DLD1 (cell line): ENCODE results near the gene ARHGAP26.

Source experiments
- in situ Hi-C: cut with HindIII; loops from 2 replicates; pipeline ENCODE4 v1.10.0; 2017; ENCODE audit warnings: low sequenced_read_pairs

Gene ARHGAP26

DNA sequence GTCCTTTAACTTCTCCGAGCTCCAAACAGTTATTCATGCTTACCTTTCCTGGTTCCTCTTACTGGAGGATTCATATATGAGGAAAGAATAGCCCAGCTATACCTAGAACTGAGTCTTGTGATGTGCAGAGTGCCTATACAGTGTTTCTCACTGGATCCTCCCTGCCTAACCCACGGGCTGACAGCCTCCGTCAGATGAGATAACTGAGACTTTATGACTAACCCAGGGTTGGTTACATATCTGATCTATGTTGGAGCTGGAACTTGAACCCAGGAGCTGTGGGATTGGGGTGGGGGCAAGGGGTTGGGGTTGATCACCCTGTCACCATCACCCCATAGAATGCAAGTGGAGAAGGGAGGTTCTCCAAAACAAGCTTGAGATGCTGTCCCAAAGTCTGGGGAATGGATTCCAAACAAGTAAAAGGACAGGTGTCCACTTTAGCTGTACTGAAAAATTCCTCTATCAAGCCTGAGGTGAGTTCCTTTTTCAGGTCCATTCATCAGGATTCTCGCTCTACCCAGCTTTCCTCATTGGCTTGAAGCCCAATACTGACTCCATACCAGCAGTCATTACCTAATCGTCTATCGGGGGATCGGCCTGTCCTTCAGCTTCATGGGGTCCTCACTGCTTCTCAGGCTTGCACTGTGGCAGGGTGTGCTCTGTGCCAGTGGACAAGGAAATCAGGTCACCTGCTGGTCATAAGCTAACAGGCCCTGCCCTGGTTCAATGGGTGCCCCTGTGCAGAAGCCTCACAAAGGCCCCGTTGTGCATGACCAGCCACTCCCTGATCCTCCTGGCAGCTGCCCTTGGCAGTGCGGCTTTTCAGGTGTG is 100.6 kb downstream of the ARHGAP26 start:
- in situ Hi-C loops, result loop anchor here (10.0 kb wide), 1 partner anchor 146 kb away; no protein-coding TSS in a partner anchor

DNA sequence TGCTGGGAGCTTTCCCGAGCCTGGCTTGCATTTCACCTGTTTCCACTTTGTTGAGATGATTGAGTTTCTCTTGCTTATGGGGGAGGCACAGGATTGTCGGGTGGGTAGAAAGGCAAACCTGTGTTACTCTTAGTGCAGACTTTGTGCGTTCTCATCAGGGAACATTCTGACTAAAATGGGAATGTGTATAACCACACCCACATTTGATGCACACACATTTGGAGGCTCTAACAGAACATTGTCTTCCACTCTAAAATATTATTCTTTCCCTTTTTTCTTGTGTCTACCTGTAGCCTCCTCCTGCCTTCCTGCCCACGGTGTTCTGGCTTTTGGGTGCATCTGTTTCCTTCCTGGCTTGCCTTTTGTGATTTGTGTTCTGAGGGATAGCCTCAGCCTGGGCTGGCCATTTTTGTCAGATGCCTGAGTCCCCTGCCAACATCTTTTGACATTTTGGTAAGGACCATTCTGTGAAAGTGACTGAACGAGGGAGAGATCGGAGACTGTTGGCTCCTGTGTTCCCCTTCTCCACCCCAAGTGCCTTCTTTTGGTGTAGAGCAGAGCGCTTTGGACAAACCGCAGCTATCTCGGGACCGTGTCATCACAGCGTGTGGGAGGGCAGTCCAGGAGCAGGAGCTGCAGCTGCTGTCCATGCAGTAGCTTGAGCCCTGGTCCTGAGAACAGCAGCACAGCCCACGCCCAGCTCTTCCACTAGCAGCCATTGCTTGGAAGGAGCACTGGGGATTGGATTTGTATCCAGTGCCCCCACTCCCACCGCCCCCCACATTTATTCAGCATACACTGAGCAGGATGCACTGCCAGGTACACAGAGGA is 101.4 kb downstream of the ARHGAP26 start:
- in situ Hi-C loops, result loop anchor here (10.0 kb wide), 1 partner anchor 147 kb away; no protein-coding TSS in a partner anchor

DNA sequence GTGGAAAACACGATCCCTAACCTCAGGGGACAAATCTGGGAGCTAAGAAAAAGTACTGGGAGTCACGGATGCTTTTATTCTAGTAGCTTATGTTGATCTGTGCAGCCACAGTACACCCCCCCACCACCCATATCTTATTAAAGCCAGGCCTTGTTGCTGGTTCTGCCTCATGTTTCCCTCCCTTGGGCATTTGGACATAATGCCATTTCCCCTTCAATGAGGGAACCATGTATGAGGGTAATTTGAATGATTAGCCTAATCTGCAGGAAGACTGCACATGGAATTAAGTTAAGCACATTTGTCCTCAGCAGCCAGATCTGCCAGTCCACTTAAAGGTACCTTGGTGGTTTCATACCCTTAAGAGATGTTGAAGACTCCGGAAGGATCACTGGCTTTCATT is 102.0 kb downstream of the ARHGAP26 start:
- in situ Hi-C loops, result loop anchor here (10.0 kb wide), 1 partner anchor 147 kb away; no protein-coding TSS in a partner anchor

DNA sequence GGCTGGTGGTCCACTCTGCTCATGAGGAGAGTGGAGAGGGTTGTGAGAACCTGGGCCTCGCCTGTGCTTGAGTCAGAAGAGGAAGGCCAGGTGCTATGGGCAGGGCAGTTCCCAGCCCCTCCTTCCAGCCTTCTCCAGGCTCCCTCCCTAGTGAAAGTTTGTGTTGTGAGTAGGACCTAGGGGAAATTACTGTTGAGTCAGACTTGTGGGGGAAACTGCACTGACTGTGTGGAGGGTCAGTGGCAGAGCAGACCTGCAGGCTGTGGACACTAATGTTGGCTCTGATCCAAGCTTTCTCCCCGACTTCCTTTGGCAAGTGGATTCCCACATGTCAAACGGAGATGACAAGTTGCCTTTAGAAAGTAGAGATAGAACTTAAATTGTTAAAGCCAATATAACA is 102.6 kb downstream of the ARHGAP26 start:
- in situ Hi-C loops, result loop anchor here (10.0 kb wide), 1 partner anchor 148 kb away; no protein-coding TSS in a partner anchor

DNA sequence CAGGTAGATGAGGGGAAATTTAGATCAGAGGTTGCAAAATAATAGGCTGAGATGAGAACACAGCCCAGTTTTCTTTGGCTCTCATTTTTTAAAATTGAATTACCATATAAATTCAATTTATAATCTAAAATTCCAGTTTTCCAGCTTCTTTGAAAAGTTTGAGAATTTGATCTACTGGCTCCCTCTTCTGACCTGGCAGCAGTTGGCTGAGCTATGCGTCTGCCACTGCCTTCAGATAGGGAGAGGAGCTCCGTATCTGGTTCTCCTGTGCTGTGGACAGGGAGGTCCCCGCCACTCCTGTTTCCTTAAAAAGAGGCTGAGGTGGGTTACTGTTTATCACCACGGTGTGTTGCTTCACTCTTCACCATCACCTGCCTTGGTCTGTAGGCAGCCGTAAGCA is 103.7 kb downstream of the ARHGAP26 start:
- in situ Hi-C loops, result loop anchor here (10.0 kb wide), 1 partner anchor 149 kb away; no protein-coding TSS in a partner anchor

DNA sequence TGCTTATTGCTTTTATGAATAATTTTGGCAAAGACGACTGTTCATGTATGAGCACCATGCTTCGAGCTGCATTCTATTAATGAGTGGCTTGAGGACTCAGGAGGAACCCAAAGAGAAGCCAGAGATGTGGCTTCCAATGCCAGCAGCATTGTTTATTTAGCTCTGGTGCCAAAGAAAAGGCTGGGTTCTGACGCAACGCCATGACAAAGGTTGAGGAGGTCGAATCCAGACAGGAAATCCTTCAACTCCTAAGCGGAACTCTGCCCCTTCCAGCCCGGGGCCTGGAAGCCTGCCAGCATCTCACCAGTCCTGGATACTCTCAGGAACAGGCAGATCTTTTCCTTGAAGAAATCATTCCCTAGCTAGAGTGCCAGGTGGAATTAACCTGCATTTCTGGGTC is 104.4 kb downstream of the ARHGAP26 start:
- in situ Hi-C loops, result loop anchor here (10.0 kb wide), 1 partner anchor 150 kb away; no protein-coding TSS in a partner anchor

DNA sequence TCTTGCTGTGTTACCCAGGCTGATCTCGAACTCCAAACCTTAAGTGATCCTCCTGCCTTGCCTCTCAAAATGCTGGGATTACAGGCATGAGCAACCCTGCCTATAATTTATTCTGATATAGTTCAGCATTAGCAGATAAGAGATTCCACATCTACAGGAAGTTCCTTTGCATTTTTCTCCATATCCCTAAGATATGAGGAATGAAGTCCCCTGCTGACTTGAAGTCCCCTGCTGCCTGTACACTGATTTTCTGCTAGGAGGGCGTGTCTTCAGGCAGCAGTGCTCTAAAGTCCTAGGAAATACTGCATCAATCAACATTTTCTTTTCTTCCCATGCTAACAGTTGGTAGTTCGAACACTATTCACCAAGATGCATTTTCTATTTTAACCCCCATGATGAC is 105.8 kb downstream of the ARHGAP26 start:
- in situ Hi-C loops, result loop anchor here (10.0 kb wide), 1 partner anchor 151 kb away; no protein-coding TSS in a partner anchor

DNA sequence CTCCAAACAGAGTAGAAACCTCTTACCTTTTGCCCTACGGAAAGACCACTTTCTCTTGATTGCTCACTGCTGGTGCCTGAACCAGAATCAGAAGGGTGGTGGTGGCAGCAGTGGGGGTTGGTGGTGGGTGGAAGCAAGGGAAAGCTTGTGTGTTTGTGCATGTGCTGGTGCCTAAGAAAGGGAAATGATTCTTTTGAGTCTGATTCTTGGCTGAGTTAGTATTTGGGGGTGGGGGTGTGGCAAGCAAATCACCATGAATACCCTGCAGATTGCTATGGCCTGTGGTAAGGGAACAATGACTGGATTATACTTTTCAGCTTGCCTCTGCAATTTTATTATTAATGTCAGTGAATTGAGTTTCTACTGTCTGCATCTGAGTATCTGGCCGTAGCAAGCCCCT is 106.6 kb downstream of the ARHGAP26 start:
- in situ Hi-C loops, result loop anchor here (10.0 kb wide), 1 partner anchor 152 kb away; no protein-coding TSS in a partner anchor

DNA sequence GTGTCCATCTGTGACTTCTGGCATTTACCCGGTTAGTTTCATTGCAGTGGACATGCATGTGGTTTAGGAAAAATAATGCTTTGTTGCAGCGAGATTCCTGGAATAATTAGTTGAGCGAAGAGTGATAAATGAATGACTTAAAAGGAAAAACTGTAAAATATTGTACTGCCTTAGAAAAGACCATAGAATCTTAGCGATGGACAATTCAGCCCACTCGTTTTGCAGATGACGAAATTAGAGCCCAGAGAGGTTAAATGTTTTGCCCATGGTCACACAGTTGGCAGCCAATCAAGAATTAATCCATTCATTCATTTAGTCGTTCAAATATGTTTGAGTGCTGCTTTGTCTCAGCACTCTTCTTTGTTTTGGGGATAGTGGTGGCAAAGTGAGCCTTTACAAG is 107.9 kb downstream of the ARHGAP26 start:
- in situ Hi-C loops, result loop anchor here (10.0 kb wide), 1 partner anchor 153 kb away; no protein-coding TSS in a partner anchor

DNA sequence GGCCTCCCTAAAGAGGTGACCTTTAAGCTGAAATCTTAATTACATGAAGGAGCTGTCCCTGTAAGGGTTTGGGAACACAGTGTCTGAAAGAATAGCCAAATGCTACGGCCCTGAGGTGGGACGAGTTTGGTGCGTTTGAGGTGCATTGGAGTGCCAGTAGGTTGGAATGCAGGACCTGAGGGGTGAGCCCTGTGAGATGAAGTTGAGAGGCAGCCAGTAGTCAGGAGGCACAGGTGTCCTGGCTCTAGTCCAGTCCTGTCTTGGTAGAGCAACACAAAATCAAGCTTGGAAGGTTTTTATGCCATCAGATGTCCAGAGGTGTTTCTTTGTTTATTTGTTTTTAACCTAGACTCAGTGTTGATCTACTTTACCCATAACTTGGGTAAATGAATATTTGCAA is 108.5 kb downstream of the ARHGAP26 start:
- in situ Hi-C loops, result loop anchor here (10.0 kb wide), 1 partner anchor 154 kb away; no protein-coding TSS in a partner anchor

DNA sequence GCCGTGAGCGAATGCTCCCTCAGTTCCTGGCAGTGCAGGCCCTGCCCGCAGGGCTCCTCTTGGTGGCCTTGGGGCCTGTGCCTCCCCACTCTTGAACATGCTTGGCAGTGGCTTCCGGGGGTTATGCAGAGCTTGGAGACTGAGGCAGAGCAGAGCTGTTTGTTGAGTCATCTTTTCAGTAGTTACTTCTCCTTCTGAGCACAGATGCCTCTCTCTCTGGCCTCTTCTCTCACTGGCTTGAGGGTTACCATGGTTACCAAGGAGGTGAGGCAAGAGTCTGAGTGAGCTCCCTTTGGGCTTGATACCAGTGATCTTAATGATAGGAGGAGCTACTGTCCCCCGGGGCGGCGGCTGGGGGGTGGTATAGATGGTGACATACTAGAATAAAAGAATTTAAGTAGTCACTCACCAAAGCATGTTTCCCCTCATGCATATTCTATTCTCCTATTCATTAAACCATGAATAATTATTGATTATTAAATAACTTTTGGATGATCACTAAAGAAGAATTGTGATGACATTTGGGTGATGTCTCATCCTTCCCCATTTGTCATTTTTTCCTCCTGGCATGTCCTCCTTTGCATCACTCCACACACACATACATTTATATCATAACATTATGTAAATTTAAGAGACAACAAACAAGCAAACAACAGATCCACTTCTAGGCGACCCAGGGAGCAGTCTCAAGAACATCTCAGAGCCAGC is 111.1 kb downstream of the ARHGAP26 start:
- in situ Hi-C loops, result no loop called here

DNA sequence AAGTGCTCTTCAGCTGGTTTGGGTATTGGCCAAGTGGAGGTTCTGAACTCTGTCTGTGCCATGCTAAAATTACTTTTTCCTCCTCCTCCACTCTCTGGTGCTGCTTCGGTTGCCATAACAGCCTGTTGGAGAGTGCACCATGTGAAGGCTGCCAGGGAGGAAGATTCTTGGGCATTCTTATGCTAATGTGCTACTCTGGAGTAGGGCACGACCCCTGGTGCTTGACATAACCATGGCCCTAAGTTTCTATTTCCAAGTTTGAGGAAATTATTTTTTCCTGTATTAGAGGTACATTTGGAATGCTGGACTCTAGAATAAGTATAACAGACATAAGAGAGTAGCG is 111.6 kb downstream of the ARHGAP26 start:
- in situ Hi-C loops, result no loop called here

DNA sequence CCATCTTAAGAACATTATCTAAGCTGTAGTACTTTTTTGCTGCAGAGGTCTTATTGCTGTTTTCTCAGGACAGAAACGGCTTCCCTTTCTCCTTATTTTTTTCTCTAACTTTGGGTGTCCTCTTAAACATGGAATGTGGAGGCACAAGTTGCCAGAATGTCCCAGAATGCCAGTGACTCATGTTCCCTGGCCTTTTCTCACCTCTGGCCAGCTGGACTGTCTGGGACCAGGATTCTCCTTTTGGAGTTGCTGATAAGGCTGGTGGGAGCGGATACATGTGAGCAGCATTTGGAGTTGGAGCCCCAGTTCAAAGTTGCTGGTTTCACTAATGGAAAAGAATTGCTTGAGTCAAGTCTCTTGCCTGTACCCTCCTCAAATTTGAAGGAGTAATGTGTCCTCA is 112.8 kb downstream of the ARHGAP26 start:
- in situ Hi-C loops, result no loop called here

DNA sequence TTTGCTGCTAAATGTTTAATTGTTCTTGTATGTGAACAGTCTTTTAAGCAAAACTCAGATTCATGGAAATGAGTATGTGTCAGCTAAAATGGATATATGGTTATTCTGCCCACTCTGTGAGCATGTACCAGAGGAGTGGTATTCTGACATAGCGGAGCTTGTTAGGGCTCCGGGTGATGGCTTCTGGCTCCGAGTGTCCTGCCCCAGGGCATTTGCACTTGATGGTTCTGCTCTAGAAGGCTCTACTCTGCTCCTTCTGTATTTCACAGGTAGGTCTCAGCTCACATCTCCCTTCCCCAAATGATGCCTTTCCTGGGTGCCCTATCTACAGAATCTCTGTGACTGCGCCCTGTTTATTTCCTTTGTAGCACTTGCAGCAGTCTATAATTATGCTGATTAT is 113.3 kb downstream of the ARHGAP26 start:
- in situ Hi-C loops, result no loop called here

DNA sequence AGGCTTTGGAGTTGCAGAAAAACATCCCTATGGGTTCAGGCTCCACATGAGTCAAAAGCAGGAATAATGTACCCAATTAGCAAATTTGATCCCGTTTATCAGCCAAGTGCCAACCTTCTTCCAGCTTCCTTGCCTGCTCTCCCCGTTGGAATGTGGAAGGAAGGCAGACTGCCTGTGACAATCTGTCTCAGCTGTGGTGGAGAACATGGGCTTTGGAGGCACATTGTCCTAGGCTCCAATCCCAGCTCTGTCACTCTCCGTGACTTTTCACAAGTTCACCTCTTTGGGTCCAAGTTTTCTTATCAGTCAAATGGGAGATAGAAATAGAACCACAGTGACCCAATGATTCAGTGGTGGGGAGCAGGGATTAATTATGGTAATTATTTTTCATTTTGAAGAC is 113.9 kb downstream of the ARHGAP26 start:
- in situ Hi-C loops, result no loop called here

DNA sequence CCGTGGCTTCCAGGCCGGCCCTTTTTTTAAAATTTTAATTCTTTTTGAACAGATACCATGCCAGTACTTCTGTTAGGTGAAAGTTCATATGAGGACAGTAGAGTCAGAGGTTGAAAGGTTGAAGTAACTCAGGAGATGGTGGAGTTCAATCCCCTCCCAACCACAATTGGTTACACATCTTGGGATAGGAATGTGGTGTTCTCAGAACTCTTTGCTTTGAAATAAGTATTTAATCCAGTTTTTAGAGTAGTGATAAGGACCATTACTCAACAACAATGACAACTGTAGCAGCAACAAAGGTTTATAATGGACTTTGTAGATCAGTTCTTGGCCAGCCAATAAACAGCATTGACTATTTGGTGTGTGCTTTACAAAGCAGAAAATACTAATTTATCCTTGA is 116.0 kb downstream of the ARHGAP26 start:
- in situ Hi-C loops, result no loop called here

DNA sequence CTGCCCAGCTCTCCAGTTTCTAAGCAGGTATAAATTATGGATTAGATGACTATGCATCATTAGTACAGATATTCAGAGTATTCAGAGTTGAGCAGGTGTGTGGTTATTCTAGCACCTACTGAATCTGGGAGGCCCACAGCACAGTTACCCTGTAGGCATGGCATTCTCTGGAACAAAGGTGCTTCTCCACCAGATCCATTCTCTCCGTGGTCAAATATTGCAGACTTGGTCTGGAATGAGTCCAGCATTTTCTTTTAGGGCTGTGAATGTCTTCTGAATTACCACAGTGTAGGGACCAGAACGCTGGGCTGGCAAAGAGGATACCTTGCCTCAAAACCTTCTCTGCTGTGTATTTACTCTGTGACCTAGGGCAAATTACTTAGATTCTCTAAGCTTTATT is 116.8 kb downstream of the ARHGAP26 start:
- in situ Hi-C loops, result no loop called here

DNA sequence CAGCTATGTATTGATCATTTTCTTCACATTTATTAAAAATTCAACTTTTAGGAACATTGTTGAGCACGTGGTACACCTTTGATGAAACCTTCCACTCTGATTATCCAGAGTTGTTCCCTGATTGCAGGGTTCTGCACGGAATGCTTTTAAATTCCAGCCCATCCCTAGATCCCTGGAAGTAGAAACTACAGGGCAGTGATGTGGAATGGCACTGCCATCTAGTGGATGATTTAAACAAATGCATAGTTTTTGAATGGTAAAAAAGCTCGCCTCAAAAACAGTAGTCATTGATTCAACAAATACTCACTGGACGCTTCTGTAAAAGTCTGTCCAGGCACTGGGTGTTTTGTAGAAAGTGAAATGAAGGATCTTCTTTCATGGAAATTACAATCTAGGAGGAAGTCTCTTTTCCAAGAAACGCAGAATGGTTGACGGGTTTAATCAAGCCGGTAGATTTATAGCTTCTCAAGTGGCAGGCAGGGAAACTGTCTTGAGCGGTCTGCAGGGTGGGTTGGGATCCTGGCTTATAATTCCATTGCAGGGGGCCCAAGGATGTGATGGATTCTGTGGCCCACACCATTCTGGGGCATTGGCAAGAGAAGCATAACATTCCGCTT is 118.4 kb downstream of the ARHGAP26 start:
- in situ Hi-C loops, result no loop called here

DNA sequence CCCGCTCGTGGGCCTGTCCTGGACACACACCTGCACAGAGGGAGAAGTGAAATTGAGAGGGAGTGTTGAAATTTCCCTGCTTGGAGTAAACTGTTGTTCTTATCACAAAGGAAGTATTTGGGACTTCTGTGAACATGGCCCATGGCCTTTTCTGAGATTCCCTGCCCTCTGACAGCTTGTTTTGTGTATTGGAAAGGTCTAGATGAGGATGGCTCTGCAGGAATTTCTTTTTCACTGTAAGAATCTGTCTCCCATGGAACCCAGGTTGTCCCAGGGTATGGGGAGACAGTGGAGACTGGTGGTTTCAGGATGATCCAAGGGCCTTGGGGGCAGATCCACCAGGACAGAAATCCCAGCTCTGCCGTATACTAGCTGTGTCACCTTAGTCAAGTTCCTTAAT is 121.8 kb downstream of the ARHGAP26 start:
- in situ Hi-C loops, result no loop called here

DNA sequence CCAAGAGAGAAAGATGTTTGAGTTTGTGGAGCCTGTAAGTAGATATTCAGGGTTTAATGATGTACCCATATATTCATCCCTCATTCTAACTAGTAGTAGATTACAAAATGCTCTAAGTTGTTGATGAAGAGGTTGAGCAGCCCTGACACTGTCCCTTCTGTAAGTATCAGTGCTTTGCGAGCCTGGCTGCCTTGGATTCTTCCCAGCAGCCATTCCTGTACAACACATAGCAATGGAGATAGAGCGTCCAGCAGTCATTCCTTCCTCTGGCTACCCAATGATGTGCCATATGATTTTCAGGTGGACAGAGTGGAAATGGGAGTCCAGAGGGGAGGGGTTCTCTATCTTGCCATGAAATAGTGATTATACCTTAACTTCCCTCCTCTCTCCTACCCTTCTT is 124.1 kb downstream of the ARHGAP26 start:
- in situ Hi-C loops, result no loop called here
